Fibroblast of lung (primary cell): ENCODE data around the gene TMEM63B.
"Not testable (repeated sequence)": the region's sequence is repeated elsewhere in the genome, so short reads cannot be mapped to it uniquely, and the experiment has no call there.

Experiments
- EZH2 ChIP-seq: IDR thresholded peaks from 2 replicates; pipeline ENCODE4 v1.5.1; 2012; ENCODE audit warnings: low read length, control low read depth, mild to moderate bottlenecking; ENCODE audit errors: missing control alignments
- TF ChIP-seq, protein P1 (sequence below), 2 donors: IDR thresholded peaks in 1 of 2; conservative IDR thresholded peaks in 1 of 2; 1 replicate in 1 of 2; 2 replicates in 1 of 2; pipeline ENCODE4 v1.5.1; 2011 to 2012; ENCODE audit warnings: low read length in 2 of 2, control low read depth in 1 of 2, inconsistent platforms in 1 of 2, low read depth in 1 of 2, mild to moderate bottlenecking in 1 of 2

DNA sequence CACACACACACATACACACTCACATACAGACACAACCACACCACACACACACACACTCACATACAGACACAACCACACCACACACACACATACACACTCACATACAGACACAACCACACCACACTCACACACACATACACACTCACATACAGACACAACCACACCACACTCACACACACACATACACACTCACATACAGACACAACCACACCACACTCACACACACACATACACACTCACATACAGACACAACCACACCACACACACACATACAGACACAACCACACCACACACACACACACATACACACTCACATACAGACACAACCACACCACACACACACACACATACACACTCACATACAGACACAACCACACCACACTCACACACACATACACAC is 54.4 kb downstream of the TMEM63B start:
- TF ChIP-seq, protein P1, sequence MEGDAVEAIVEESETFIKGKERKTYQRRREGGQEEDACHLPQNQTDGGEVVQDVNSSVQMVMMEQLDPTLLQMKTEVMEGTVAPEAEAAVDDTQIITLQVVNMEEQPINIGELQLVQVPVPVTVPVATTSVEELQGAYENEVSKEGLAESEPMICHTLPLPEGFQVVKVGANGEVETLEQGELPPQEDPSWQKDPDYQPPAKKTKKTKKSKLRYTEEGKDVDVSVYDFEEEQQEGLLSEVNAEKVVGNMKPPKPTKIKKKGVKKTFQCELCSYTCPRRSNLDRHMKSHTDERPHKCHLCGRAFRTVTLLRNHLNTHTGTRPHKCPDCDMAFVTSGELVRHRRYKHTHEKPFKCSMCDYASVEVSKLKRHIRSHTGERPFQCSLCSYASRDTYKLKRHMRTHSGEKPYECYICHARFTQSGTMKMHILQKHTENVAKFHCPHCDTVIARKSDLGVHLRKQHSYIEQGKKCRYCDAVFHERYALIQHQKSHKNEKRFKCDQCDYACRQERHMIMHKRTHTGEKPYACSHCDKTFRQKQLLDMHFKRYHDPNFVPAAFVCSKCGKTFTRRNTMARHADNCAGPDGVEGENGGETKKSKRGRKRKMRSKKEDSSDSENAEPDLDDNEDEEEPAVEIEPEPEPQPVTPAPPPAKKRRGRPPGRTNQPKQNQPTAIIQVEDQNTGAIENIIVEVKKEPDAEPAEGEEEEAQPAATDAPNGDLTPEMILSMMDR (conservative IDR thresholded peaks at IDR 0.05 in 1 of 2, IDR thresholded peaks at IDR 0.05 in 1 of 2; ENCODE audit: low read depth in 1 of 2, low read length in 2 of 2): not testable (repeated sequence)
- not testable (repeated sequence) for TF ChIP-seq EZH2
